HepG2 (cell line): ENCODE results near the gene PRDM15. TPM values are rescaled to one million over a fixed set of nuclear protein-coding genes. Genes with fewer than 3 reads are reported as not detected.

Source experiments
- ATAC-seq: fragments of 200-7000 bp; cut with Tn5 transposase; 3 replicates; pipeline ENCODE4 v1.9.1; 2020; ENCODE audit warnings: mild to moderate bottlenecking, moderate library complexity
- BruUV-seq: library from RNA; stranded (reverse); fragments of 400-500 nt; replicated peaks from 2 replicates; lab custom pipeline; 2021; lab: Mats Ljungman, UMichigan
- CTCF ChIA-PET: fragments of 300-600 bp; formaldehyde crosslinking; extraction: SDS; loops from one replicate; lab custom pipeline; 2021; ENCODE audit warnings: low total read pairs, inconsistent platforms, low intra/inter-chr PET ratio; lab: Yijun Ruan, JAX
- POLR2A ChIA-PET: fragments of 350-600 bp; sonication (Branson Sonifier 250); formaldehyde crosslinking; loops from one replicate; lab custom pipeline; 2020; ENCODE audit warnings: antibody characterized with exemption, inconsistent platforms; lab: Yijun Ruan, JAX
- DNase-seq: peaks from one replicate; pipeline ENCODE4 v3.0.0-alpha.2; 2015; ENCODE audit warnings: low spot score
- FAIRE-seq: peaks from 3 replicates; lab custom pipeline; 2011; peaks lifted over from hg19 to GRCh38; lab: Jason Lieb, UNC
- H2AFZ ChIP-seq: one replicate; pipeline ENCODE4 v1.6.1; 2011; ENCODE audit warnings: low read length, inconsistent platforms
- H3K27ac ChIP-seq: fragments of 300-600 bp; 3 replicates; pipeline ENCODE4 v1.8.0; 2011; ENCODE audit warnings: mixed run types, mild to moderate bottlenecking, mixed read lengths, low read length, inconsistent platforms; ENCODE audit not compliant: insufficient read depth; ENCODE audit errors: extremely low read length
- H3K27me3 ChIP-seq, 2 experiments: fragments of 200-600 bp in 1 of 2; 2 replicates in 1 of 2; 3 replicates in 1 of 2; pipeline versions ENCODE4 v1.6.0 to v1.8.0; 2011; ENCODE audit warnings: low read length in 2 of 2, mild to moderate bottlenecking in 2 of 2, moderate library complexity in 2 of 2, inconsistent platforms in 1 of 2; ENCODE audit not compliant: insufficient read depth in 2 of 2, control insufficient read depth in 1 of 2
- H3K36me3 ChIP-seq, 2 experiments: fragments of 200-600 bp in 1 of 2; replicated peaks in 1 of 2; 2 replicates in 1 of 2; 3 replicates in 1 of 2; pipeline versions ENCODE4 v1.5.1 to v1.8.0; 2011; ENCODE audit warnings: low read length in 2 of 2, inconsistent platforms in 1 of 2; ENCODE audit not compliant: insufficient read depth in 2 of 2, control insufficient read depth in 1 of 2
- H3K4me1 ChIP-seq: 2 replicates; pipeline ENCODE4 v1.5.1; 2012; ENCODE audit warnings: low read length, inconsistent platforms; ENCODE audit not compliant: insufficient read depth
- H3K4me2 ChIP-seq: 2 replicates; pipeline ENCODE4 v1.6.0; 2011; ENCODE audit warnings: low read depth, low read length, inconsistent platforms
- H3K4me3 ChIP-seq, 3 experiments: fragments of 200-600 bp in 1 of 3; sonication (generic), shearing (Covaris generic) in 1 of 3; replicated peaks in 1 of 3; 2 replicates each; pipeline ENCODE4 v1.5.1; 2011 to 2016; ENCODE audit warnings: low read length in 3 of 3, inconsistent platforms in 2 of 3, low read depth in 2 of 3, mild to moderate bottlenecking in 2 of 3, control low read depth in 1 of 3, mixed read lengths in 1 of 3; ENCODE audit not compliant: insufficient read depth in 1 of 3
- H3K79me2 ChIP-seq: one replicate; pipeline ENCODE4 v1.6.1; 2011; ENCODE audit warnings: low read length, inconsistent platforms; ENCODE audit not compliant: insufficient read depth
- H3K9ac ChIP-seq: 2 replicates; pipeline ENCODE4 v1.6.0; 2011; ENCODE audit warnings: mild to moderate bottlenecking, low read depth, low read length, inconsistent platforms; ENCODE audit not compliant: insufficient read depth
- H3K9me3 ChIP-seq: 2 replicates; pipeline ENCODE4 v1.5.1; 2012; ENCODE audit warnings: mild to moderate bottlenecking, low read length
- H4K20me1 ChIP-seq: 2 replicates; pipeline ENCODE4 v1.6.0; 2011; ENCODE audit warnings: inconsistent platforms, mild to moderate bottlenecking, low read length, moderate library complexity; ENCODE audit not compliant: insufficient read depth
- DNMT1 ChIP-seq: sonication (generic); formaldehyde crosslinking; IDR thresholded peaks from 2 replicates; pipeline ENCODE4 v1.5.1; 2020; ENCODE audit warnings: mild to moderate bottlenecking, missing genetic modification reagents
- GATA4 ChIP-seq: sonication (generic); IDR thresholded peaks from 2 replicates; pipeline ENCODE4 v1.6.1; 2016; ENCODE audit warnings: antibody characterized with exemption, low read depth, borderline replicate concordance
- HMGXB4 ChIP-seq, 2 experiments: sonication (generic) in 1 of 2; formaldehyde crosslinking in 1 of 2; IDR thresholded peaks; 2 replicates each; pipeline versions ENCODE4 v1.4.0 to v1.6.1; 2018 to 2020; ENCODE audit warnings: missing genetic modification reagents in 2 of 2, borderline replicate concordance in 1 of 2, low read depth in 1 of 2, mild to moderate bottlenecking in 1 of 2, missing biosample characterization in 1 of 2
- MBNL3 ChIP-seq: fragments of 250-450 bp; sonication (Bioruptor Pico); conservative IDR thresholded peaks from 2 replicates; pipeline ENCODE4 v1.8.0; 2022; ENCODE audit warnings: mild to moderate bottlenecking, inconsistent platforms
- ZBTB44 ChIP-seq: sonication (generic); formaldehyde crosslinking; IDR thresholded peaks from 2 replicates; pipeline ENCODE4 v1.4.0; 2020; ENCODE audit warnings: missing genetic modification reagents
- ZBTB49 ChIP-seq: sonication (generic); formaldehyde crosslinking; IDR thresholded peaks from 2 replicates; pipeline ENCODE4 v1.4.0; 2020; ENCODE audit warnings: missing genetic modification reagents, borderline replicate concordance
- ZNF549 ChIP-seq: sonication (generic); formaldehyde crosslinking; IDR thresholded peaks from 2 replicates; pipeline ENCODE4 v1.5.0; 2020; ENCODE audit warnings: missing genetic modification reagents
- ZNF609 ChIP-seq: sonication (generic); formaldehyde crosslinking; IDR thresholded peaks from 2 replicates; pipeline ENCODE4 v1.4.0; 2020; ENCODE audit warnings: mild to moderate bottlenecking, missing genetic modification reagents, borderline replicate concordance
- ZNF800 ChIP-seq: sonication (generic); formaldehyde crosslinking; IDR thresholded peaks from 2 replicates; pipeline ENCODE4 v1.4.0; 2020; ENCODE audit warnings: missing genetic modification reagents
- WGBS: methylation state at CpG from one replicate; pipeline ENCODE4 v1.1.6; 2017; ENCODE audit warnings: low lambda C conversion rate; 5-methylcytosine and 5-hydroxymethylcytosine counted together
- in situ Hi-C: cut with HindIII; loops from 2 replicates; pipeline ENCODE4 v1.10.0; 2017; ENCODE audit warnings: low pct_unique_long_range_greater_than_20kb; ENCODE audit not compliant: extremely low pct_ligation_motif_present
- intact Hi-C: fragments of 100-400 bp; cut with micrococcal nuclease; formaldehyde crosslinking; loops from one replicate; pipeline ENCODE4 v1.10.0; 2022; ENCODE audit not compliant: unreplicated experiment
- polyA plus RNA-seq, 8 experiments: library from polyadenylated mRNA; depleted of rRNA in 3 of 8; stranded (reverse) in 7 of 8; unstranded in 1 of 8; fragments of >200 nt; fragmentation: Illumina TruSeq in 4 of 8; extraction: Trizol in 4 of 8; gene quantifications; 2 replicates each; pipeline versions ENCODE4 v1.2.1 to v1.2.3, GENCODE V29; 2011 to 2016; ENCODE audit warnings: low read depth in 4 of 8, missing spikeins in 1 of 8, mixed read lengths in 1 of 8; ENCODE audit not compliant: insufficient read depth in 1 of 8
- total RNA-seq, 5 experiments: library from RNA; depleted of rRNA; stranded (reverse); fragments of >200 nt; fragmentation: Illumina TruSeq; extraction: Trizol; gene quantifications; 2 replicates each; pipeline ENCODE4 v1.2.3, GENCODE V29; 2016; ENCODE audit warnings: low read depth in 1 of 5

PRDM15 gene
- total and polyA plus RNA-seq, 2 of the 13 experiments (the other 11 are each of a cell fraction or from before 2014, with no cell fraction given) = 4.0 to 6.9 TPM

GRCh38 chr21:41859297-41859980, 19.7 kb downstream of the PRDM15 start:
- ChIA-PET POLR2A (no interaction called here), CTCF (no interaction called here)
- no peak overlapping the region for H3K27ac ChIP-seq
- H3K4me1 ChIP-seq = peaks cover 8% of the 10 kb centered on the region; the same call in 1 of the 2 replicates
- no peaks in the 10 kb centered on the region for H3K27me3 ChIP-seq
- H4K20me1 ChIP-seq = no peaks in the 10 kb centered on the region
- peaks cover 4% of the 10 kb centered on the region for H3K79me2 ChIP-seq
- H3K4me2 ChIP-seq = no peak overlapping the region
- in situ Hi-C loops = no loop called here
- FAIRE-seq (no peak), DNase-seq (no peak), ATAC-seq (no peak)
- BruUV-seq = no TSS peak
- intact Hi-C loops = no loop called here
- WGBS = 97% methylated on average over 14 of the region's 23 CpGs
- no peak overlapping the region for H3K9ac ChIP-seq
- H3K4me3 ChIP-seq = no peak overlapping the region
- no peaks in the 10 kb centered on the region for H3K9me3 ChIP-seq
- peaks cover 10 to 38% of the 10 kb centered on the region in 2 experiments; a peak in 4 of 5 replicates for H3K36me3 ChIP-seq
- H2AFZ ChIP-seq = no peak overlapping the region
- TF ChIP-seq ZBTB49 (CRISPR knock-in tag) (no peak), DNMT1 (CRISPR knock-in tag) (no peak), ZNF549 (no peak), HMGXB4 (CRISPR knock-in tag; IDR thresholded peaks at IDR 0.05; ENCODE audit: borderline replicate concordance in 1 of 2, low read depth in 1 of 2) (no peak), MBNL3 (CRISPR knock-in tag) (no peak), ZNF800 (CRISPR knock-in tag) (no peak), ZNF609 (CRISPR knock-in tag) (no peak), ZBTB44 (CRISPR knock-in tag) (no peak), GATA4 (no peak)
